ENCODE measurements around the gene PNO1.
A peak's percentile ranks its signal among the peaks of the same experiment; 100 is the strongest.

PNO1 gene

GRCh38 chr2:68193144-68193543, 35.5 kb downstream of the PNO1 start:
- DNase-seq = no peak

GRCh38 chr2:68193787-68194372, 36.2 kb downstream of the PNO1 start:
- DNase-seq = no peak

GRCh38 chr2:68195096-68195495, 37.4 kb downstream of the PNO1 start:
- DNase-seq = no peak

- peak in 4 of 58 donors; percentile 0 to 41 (median 6) for DNase-seq
Observed at GRCh38 chr2:68196120-68196716, 38.5 kb downstream of the PNO1 start.

- no peak for DNase-seq
Observed at GRCh38 chr2:68200157-68200787, 42.6 kb downstream of the PNO1 start.

- DNase-seq = no peak
Observed at GRCh38 chr2:68203587-68203986, 45.9 kb downstream of the PNO1 start.

- no peak for DNase-seq
Observed at GRCh38 chr2:68206793-68207192, 49.1 kb downstream of the PNO1 start.

- no peak for DNase-seq
Observed at GRCh38 chr2:68214381-68214780, 56.7 kb downstream of the PNO1 start.

- DNase-seq = no peak
Observed at GRCh38 chr2:68216454-68217310, 59.0 kb downstream of the PNO1 start.

- no peak for DNase-seq
Observed at GRCh38 chr2:68217729-68218128, 60.0 kb downstream of the PNO1 start.

- DNase-seq = no peak
Observed at GRCh38 chr2:68218343-68218901, 60.7 kb downstream of the PNO1 start.

GRCh38 chr2:68222287-68222686, 64.6 kb downstream of the PNO1 start:
- no peak for DNase-seq

- DNase-seq = no peak
Observed at GRCh38 chr2:68223419-68223818, 65.7 kb downstream of the PNO1 start.

- peak in 3 of 58 donors; percentile 4 to 6 (median 5) for DNase-seq
Observed at GRCh38 chr2:68225119-68225632, 67.5 kb downstream of the PNO1 start.
